HepG2 (cell line): ENCODE data around the gene LCMT2. TPM values are rescaled to one million over a fixed set of nuclear protein-coding genes. Genes with fewer than 3 reads are reported as not detected.
A peak's percentile ranks its signal among the peaks of the same experiment; 100 is the strongest.

ENCODE experiments used
- EEA1 ChIP-seq: sonication (generic); formaldehyde crosslinking; IDR thresholded peaks from 2 replicates; pipeline ENCODE4 v1.5.1; 2020; ENCODE audit warnings: mild to moderate bottlenecking, missing genetic modification reagents, borderline replicate concordance
- GATA4 ChIP-seq: sonication (generic); IDR thresholded peaks from 2 replicates; pipeline ENCODE4 v1.6.1; 2016; ENCODE audit warnings: antibody characterized with exemption, low read depth, borderline replicate concordance
- HOXA5 ChIP-seq: sonication (generic); formaldehyde crosslinking; IDR thresholded peaks from 2 replicates; pipeline ENCODE4 v1.4.0; 2020; ENCODE audit warnings: missing genetic modification reagents
- KLF11 ChIP-seq: IDR thresholded peaks from 2 replicates; pipeline ENCODE4 v1.6.1; 2016; ENCODE audit warnings: missing compliant biosample characterization
- KLF13 ChIP-seq: sonication (generic); formaldehyde crosslinking; IDR thresholded peaks from 2 replicates; pipeline ENCODE4 v1.4.0; 2020; ENCODE audit warnings: mild to moderate bottlenecking, missing genetic modification reagents
- MZF1 ChIP-seq: sonication (generic); formaldehyde crosslinking; IDR thresholded peaks from 2 replicates; pipeline ENCODE4 v1.8.1; 2023; ENCODE audit warnings: mild to moderate bottlenecking, missing genetic modification reagents, borderline replicate concordance
- NCOA1 ChIP-seq: sonication (generic); formaldehyde crosslinking; IDR thresholded peaks from 2 replicates; pipeline ENCODE4 v1.9.0; 2021; ENCODE audit warnings: missing genetic modification reagents
- PHF20 ChIP-seq: sonication (generic); formaldehyde crosslinking; IDR thresholded peaks from 2 replicates; pipeline ENCODE4 v1.5.0; 2020; ENCODE audit warnings: mild to moderate bottlenecking, missing genetic modification reagents
- RXRB ChIP-seq: IDR thresholded peaks from 2 replicates; pipeline ENCODE4 v1.6.1; 2016; ENCODE audit warnings: borderline replicate concordance, missing genetic modification reagents, missing compliant biosample characterization
- TAF15 ChIP-seq: fragments of 200-400 bp; formaldehyde crosslinking; IDR thresholded peaks from one replicate; pipeline ENCODE4 v1.6.1; 2018; ENCODE audit warnings: mild to moderate bottlenecking, low read depth, low read length; ENCODE audit not compliant: poor library complexity, severe bottlenecking
- ZKSCAN8 ChIP-seq: IDR thresholded peaks from 2 replicates; pipeline ENCODE4 v1.6.1; 2016; ENCODE audit warnings: borderline replicate concordance, missing genetic modification reagents, missing compliant biosample characterization
- ZNF232 ChIP-seq: sonication (generic); formaldehyde crosslinking; IDR thresholded peaks from 2 replicates; pipeline ENCODE4 v1.4.0; 2020; ENCODE audit warnings: missing genetic modification reagents, borderline replicate concordance
- ZNF3 ChIP-seq: IDR thresholded peaks from 2 replicates; pipeline ENCODE4 v1.7.0; 2017; ENCODE audit warnings: inconsistent platforms
- ZNF562 ChIP-seq: sonication (generic); formaldehyde crosslinking; IDR thresholded peaks from 2 replicates; pipeline ENCODE4 v1.8.0; 2022; ENCODE audit warnings: missing genetic modification reagents, borderline replicate concordance
- ZNF564 ChIP-seq: sonication (generic); formaldehyde crosslinking; IDR thresholded peaks from 2 replicates; pipeline ENCODE4 v1.8.1; 2023; ENCODE audit warnings: mild to moderate bottlenecking, missing genetic modification reagents
- ZNF790 ChIP-seq: sonication (generic); formaldehyde crosslinking; IDR thresholded peaks from 2 replicates; pipeline ENCODE4 v1.8.0; 2022; ENCODE audit warnings: missing genetic modification reagents, mild to moderate bottlenecking, borderline replicate concordance
- ZSCAN20 ChIP-seq: sonication (generic); formaldehyde crosslinking; IDR thresholded peaks from 2 replicates; pipeline ENCODE4 v1.4.0; 2020; ENCODE audit warnings: missing genetic modification reagents, mild to moderate bottlenecking, borderline replicate concordance
- ZSCAN30 ChIP-seq: sonication (generic); formaldehyde crosslinking; IDR thresholded peaks from 2 replicates; pipeline ENCODE4 v1.5.0; 2020; ENCODE audit warnings: mild to moderate bottlenecking, missing genetic modification reagents
- polyA plus RNA-seq, 8 experiments: library from polyadenylated mRNA; depleted of rRNA in 3 of 8; stranded (reverse) in 7 of 8; unstranded in 1 of 8; fragments of >200 nt; fragmentation: Illumina TruSeq in 4 of 8; extraction: Trizol in 4 of 8; gene quantifications; 2 replicates each; pipeline versions ENCODE4 v1.2.1 to v1.2.3, GENCODE V29; 2011 to 2016; ENCODE audit warnings: low read depth in 4 of 8, missing spikeins in 1 of 8, mixed read lengths in 1 of 8; ENCODE audit not compliant: insufficient read depth in 1 of 8
- total RNA-seq, 5 experiments: library from RNA; depleted of rRNA; stranded (reverse); fragments of >200 nt; fragmentation: Illumina TruSeq; extraction: Trizol; gene quantifications; 2 replicates each; pipeline ENCODE4 v1.2.3, GENCODE V29; 2016; ENCODE audit warnings: low read depth in 1 of 5
- TF ChIP-seq, protein P1 (sequence below): sonication (generic); formaldehyde crosslinking; IDR thresholded peaks from 2 replicates; pipeline ENCODE4 v1.8.1; 2023; ENCODE audit warnings: mild to moderate bottlenecking, missing genetic modification reagents
- TF ChIP-seq, protein P2 (sequence below): fragments of 450-650 bp; IDR thresholded peaks from 2 replicates; pipeline ENCODE4 v1.6.1; 2016
- TF ChIP-seq, protein P3 (sequence below): sonication (generic); formaldehyde crosslinking; IDR thresholded peaks from 2 replicates; pipeline ENCODE4 v1.4.0; 2020; ENCODE audit warnings: missing genetic modification reagents
- TF ChIP-seq, protein P4 (sequence below): sonication (generic); formaldehyde crosslinking; IDR thresholded peaks from 2 replicates; pipeline ENCODE4 v1.4.0; 2020; ENCODE audit warnings: missing genetic modification reagents

Gene LCMT2
- total and polyA plus RNA-seq, 2 of the 13 experiments (the other 11 are each of a cell fraction or from before 2014, with no cell fraction given) = 6.9 to 9.1 TPM

DNA sequence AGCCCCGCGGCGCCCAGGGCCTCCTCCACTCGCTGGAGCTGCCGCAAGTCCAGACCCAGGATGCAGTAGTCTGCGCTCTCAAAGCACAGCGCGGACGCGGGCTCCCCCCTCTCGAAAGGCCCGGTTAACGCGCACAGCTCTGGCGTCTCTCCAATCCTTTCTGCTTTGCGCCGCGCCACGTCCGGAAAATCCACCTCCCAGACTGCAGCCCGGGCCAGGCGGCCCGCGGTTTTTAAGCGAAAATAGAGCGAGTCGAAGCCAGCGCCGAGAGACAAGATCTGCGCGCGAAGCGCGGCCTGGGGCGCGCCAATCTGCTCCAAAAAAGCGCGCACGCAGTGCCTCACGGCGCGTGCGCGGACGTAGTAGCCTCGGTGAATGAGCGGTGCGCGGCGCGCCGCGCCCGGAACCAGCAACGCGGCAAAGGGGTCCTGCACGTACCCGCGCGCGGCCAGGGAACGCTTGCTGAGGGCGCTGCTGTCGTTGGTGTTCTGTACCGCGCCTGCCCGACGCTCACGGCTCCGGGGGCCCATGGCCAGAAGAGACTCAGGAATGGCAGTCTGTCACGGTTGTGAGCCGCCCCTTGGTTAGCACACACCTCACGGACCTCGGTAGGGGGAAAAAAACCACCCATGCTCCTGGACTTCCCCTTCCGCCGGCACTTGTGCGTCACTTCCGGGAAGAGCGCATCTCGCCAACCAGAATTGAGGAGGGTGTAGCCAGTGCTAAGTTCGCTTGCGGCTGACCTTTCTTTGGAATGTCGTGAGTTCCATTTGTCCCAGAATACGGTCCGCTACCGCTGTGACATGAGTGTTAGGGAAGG is at the start of gene LCMT2 (continued):
- TF ChIP-seq ZNF562 (CRISPR knock-in tag) (no peak), ZNF232 (CRISPR knock-in tag) (no peak), HOXA5 (CRISPR knock-in tag) (peak; percentile 75; the same call in 1 of the 2 replicates), GATA4 (peak; percentile 25; the same call in 1 of the 2 replicates), PHF20 (CRISPR knock-in tag) (peak; percentile 94), ZSCAN30 (CRISPR knock-in tag) (no peak), NCOA1 (peak; percentile 86; the same call in 1 of the 2 replicates), EEA1 (CRISPR knock-in tag) (peak; percentile 42; the same call in 1 of the 2 replicates), ZSCAN20 (no peak; the same call in none of the 2 replicates), MZF1 (CRISPR knock-in tag) (peak; percentile 87; the same call in 1 of the 2 replicates), ZNF790 (CRISPR knock-in tag) (peak; percentile 78; the same call in 1 of the 2 replicates), ZNF564 (CRISPR knock-in tag) (no peak), KLF13 (no peak), ZKSCAN8 (no peak), ZNF3 (CRISPR knock-in tag) (no peak), RXRB (peak; percentile 6; the same call in 1 of the 2 replicates), TAF15 (no peak), KLF11 (no peak)
- TF ChIP-seq, protein P1, sequence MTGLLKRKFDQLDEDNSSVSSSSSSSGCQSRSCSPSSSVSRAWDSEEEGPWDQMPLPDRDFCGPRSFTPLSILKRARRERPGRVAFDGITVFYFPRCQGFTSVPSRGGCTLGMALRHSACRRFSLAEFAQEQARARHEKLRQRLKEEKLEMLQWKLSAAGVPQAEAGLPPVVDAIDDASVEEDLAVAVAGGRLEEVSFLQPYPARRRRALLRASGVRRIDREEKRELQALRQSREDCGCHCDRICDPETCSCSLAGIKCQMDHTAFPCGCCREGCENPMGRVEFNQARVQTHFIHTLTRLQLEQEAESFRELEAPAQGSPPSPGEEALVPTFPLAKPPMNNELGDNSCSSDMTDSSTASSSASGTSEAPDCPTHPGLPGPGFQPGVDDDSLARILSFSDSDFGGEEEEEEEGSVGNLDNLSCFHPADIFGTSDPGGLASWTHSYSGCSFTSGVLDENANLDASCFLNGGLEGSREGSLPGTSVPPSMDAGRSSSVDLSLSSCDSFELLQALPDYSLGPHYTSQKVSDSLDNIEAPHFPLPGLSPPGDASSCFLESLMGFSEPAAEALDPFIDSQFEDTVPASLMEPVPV (CRISPR knock-in tag) = peak; percentile 60
- TF ChIP-seq, protein P2, sequence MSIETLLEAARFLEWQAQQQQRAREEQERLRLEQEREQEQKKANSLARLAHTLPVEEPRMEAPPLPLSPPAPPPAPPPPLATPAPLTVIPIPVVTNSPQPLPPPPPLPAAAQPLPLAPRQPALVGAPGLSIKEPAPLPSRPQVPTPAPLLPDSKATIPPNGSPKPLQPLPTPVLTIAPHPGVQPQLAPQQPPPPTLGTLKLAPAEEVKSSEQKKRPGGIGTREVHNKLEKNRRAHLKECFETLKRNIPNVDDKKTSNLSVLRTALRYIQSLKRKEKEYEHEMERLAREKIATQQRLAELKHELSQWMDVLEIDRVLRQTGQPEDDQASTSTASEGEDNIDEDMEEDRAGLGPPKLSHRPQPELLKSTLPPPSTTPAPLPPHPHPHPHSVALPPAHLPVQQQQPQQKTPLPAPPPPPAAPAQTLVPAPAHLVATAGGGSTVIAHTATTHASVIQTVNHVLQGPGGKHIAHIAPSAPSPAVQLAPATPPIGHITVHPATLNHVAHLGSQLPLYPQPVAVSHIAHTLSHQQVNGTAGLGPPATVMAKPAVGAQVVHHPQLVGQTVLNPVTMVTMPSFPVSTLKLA = no peak; the same call in 1 of the 2 replicates
- TF ChIP-seq, protein P3, sequence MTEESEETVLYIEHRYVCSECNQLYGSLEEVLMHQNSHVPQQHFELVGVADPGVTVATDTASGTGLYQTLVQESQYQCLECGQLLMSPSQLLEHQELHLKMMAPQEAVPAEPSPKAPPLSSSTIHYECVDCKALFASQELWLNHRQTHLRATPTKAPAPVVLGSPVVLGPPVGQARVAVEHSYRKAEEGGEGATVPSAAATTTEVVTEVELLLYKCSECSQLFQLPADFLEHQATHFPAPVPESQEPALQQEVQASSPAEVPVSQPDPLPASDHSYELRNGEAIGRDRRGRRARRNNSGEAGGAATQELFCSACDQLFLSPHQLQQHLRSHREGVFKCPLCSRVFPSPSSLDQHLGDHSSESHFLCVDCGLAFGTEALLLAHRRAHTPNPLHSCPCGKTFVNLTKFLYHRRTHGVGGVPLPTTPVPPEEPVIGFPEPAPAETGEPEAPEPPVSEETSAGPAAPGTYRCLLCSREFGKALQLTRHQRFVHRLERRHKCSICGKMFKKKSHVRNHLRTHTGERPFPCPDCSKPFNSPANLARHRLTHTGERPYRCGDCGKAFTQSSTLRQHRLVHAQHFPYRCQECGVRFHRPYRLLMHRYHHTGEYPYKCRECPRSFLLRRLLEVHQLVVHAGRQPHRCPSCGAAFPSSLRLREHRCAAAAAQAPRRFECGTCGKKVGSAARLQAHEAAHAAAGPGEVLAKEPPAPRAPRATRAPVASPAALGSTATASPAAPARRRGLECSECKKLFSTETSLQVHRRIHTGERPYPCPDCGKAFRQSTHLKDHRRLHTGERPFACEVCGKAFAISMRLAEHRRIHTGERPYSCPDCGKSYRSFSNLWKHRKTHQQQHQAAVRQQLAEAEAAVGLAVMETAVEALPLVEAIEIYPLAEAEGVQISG (CRISPR knock-in tag) = peak; percentile 75
- TF ChIP-seq, protein P4, sequence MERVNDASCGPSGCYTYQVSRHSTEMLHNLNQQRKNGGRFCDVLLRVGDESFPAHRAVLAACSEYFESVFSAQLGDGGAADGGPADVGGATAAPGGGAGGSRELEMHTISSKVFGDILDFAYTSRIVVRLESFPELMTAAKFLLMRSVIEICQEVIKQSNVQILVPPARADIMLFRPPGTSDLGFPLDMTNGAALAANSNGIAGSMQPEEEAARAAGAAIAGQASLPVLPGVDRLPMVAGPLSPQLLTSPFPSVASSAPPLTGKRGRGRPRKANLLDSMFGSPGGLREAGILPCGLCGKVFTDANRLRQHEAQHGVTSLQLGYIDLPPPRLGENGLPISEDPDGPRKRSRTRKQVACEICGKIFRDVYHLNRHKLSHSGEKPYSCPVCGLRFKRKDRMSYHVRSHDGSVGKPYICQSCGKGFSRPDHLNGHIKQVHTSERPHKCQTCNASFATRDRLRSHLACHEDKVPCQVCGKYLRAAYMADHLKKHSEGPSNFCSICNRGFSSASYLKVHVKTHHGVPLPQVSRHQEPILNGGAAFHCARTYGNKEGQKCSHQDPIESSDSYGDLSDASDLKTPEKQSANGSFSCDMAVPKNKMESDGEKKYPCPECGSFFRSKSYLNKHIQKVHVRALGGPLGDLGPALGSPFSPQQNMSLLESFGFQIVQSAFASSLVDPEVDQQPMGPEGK (CRISPR knock-in tag) = peak; percentile 38
